GM12801 (cell line): ENCODE results near the gene ZFP92.

Experiments
- TF ChIP-seq, protein P1 (sequence below): IDR thresholded peaks from one replicate; pipeline ENCODE4 v1.5.1; 2011; ENCODE audit warnings: control low read depth; ENCODE audit not compliant: insufficient read length; ENCODE audit errors: extremely low read depth

Gene ZFP92

DNA sequence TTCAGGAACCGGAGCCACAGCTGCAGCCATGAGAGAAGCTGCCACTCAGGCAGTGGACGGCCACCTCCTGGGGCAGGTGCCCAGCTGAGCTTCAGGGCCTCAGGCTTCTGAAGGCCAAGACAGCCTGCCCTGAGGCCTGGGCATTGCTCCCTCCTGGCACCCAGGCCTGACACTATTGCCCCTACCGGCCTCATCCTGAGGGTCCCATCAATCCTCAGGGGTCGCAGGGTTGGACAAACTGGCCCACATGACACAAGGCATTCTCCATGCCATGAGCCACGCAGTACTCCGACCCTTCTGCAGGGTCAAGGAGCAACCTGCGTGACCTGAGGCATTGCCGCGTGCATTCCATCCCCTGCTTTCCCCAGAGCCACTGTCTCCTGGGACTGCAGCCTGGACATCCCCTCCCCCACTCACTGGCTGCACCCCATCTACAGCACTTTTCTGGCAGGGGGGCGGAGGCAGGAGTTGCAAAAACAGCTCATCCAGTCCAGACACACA, 3.0 kb upstream of the ZFP92 start:
- TF ChIP-seq, protein P1, sequence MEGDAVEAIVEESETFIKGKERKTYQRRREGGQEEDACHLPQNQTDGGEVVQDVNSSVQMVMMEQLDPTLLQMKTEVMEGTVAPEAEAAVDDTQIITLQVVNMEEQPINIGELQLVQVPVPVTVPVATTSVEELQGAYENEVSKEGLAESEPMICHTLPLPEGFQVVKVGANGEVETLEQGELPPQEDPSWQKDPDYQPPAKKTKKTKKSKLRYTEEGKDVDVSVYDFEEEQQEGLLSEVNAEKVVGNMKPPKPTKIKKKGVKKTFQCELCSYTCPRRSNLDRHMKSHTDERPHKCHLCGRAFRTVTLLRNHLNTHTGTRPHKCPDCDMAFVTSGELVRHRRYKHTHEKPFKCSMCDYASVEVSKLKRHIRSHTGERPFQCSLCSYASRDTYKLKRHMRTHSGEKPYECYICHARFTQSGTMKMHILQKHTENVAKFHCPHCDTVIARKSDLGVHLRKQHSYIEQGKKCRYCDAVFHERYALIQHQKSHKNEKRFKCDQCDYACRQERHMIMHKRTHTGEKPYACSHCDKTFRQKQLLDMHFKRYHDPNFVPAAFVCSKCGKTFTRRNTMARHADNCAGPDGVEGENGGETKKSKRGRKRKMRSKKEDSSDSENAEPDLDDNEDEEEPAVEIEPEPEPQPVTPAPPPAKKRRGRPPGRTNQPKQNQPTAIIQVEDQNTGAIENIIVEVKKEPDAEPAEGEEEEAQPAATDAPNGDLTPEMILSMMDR: no peak

DNA sequence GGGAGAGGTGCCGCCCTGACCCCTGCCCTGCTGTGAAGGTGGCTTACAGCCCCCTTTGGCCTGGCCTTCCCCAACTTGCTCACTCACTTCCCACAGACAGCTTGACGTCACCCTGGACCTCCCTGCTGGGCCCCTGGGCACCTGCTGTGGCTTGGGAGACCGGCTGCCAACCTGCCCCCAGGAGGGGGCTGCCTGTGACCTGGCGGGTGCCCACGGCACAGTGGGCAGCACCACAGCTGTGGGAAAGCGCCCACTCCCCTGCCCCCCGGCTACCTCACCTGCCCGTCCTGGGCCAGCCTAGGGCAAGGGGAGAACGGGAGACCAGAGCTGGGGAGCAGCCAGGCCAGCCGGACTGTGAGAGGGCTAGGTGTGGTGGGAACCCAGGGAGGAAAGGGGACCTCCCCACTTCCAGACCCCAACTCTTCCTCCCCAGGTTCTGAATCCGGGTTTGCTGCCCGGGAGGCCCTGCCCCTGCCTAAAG, 2.4 kb upstream of the ZFP92 start:
- TF ChIP-seq, protein P1: no peak

DNA sequence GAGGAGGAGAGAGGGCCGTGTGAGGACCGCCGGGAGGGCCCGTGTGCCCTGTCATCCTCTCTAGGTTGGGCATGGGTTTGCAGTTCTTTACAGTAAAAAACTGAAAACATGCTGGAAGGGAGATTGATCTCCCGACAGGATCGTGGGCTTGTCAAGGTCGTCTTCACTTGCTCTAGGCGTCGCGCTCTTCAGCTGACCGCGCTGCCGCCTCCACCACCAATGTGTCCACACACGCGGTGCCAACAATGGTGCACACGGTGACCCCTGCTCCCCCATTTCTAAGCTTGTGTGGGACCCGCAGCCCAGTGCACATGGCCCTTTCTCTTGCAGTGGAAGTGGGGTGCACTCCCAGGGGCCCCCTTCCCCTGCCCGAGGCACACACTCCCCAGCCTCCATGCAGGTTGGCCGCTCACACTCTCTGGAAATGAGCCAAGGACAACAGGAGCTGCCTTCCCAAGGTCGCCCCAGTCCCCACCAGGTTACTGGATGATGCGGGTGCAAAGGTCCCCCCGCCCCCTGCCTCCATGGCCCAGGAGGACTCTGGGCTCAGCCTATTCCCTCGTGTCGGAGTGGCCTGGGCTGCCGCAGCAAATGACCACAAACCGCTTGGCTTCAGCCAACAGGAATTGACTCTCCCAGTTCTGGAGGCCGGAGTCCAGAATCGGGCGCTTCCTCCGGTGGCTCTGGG, 1.7 kb upstream of the ZFP92 start:
- TF ChIP-seq, protein P1: no peak

DNA sequence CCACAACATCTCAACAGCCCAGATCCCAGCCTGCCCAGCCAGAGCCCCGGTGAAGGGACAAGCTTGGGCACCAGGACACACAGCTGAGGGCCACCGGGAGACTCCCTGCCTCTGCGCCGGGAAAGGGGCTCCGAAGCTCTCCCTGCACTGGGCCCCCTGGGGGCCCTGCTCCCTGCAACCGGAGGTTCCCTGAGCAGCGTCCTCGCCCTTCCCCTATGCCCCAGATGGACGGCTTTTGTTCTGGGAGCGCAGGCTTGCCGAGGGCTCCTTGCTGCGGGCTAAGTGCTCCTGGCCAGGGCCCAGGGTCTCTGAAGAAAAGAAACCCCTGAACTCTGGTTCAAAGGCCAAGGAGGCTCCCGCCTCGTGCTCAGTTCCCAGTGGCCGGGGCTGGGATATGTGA, 899 bp upstream of the ZFP92 start:
- TF ChIP-seq, protein P1: no peak

DNA sequence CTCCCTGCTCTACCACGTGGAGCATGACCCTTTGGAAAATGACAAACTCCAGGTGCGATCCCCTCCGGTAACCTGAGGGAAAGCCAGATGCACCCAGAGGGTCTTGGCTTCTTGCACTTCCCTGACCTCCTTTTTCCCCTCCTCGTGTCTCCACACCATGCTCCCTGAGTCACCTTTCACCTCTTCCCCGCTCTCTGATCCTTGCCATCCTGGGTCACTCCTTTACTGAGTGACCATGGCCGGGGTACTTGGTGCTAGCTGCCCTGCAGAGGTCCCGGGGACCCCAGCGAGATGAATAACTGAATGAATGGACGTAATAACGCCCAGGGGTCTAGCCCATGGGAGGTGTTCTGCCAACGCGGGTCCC, 401 bp upstream of the ZFP92 start:
- TF ChIP-seq, protein P1: no peak

DNA sequence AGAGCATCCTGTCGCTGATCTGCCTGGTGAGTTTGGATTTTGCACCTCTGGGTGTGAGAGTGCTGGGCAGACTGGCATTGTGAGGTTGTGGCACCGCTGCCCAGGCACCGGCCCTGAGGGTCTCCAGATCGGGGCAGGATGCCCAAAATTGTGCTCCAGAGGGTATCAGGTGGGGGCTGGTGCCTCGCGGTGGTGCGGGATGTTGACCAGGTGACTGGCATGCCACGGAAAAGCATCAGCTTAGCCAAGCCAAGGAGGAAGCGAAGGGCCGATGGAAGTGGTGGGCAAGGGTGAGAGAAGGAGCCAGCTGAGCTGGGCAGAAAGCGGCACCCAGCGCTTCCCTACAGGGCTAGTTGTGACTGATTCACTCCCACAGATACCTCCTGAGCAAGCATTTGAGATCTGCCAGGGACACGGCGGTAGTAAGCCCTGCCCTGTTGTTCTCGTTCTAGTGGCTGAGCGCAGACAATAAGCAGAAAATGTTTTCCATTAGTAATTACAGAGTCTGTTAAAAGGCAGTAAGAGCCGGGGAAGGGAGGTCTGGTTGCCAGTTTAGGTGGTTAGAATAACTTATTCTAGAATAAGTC, 809 bp downstream of the ZFP92 start:
- TF ChIP-seq, protein P1: no peak

DNA sequence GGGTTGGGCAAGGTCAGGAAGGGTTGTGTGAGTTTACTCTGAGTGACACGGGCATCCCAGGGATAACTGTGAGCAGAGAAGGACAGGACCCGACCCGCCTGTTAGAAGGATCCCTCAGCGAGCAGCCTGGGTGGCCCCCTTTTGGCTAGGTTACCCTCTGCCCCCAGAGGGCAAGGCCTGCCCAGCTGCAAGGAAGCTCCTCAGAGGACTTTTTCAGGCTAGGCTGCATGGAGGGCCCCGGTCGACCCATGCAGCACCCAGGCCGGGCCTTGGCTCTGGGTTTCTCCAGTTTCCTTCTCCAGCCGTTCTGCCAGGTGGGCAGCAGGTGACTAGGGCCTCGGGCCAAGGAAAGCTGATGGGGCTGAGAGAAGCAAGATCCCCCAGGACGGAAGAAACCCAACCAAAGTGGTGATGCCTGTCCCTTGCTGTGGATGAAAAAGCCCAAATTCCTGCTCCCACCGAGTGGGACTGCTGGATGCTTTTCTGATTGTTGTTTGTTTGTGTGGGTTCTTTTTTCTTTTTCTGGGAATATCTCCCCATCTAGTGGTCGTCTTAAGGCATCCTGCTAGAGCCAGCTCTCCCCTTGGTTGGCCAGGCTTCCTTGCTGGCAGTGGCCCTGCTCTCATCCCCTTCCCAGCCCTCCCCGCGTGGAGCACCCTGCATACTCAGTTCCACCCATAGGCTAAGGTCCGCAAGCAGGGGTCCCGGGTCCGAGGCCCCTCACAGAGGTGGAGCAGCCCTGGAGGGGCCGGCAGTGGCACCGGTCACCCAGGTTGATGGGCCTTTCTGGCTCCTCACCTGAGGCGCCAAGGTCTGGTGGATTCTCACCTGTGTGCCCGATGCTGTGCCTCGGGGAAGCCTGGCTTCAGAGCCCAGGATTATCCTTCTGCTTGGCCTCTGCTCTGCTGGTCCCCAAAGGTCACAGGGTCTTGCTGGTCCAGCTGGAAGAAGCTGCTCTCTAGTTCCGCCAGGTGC, 1.8 kb downstream of the ZFP92 start:
- TF ChIP-seq, protein P1: no peak
